HFFc6 (cell line): ENCODE measurements around the gene C12orf42. TPM values are rescaled to one million over a fixed set of nuclear protein-coding genes. Genes with fewer than 3 reads are reported as not detected.
A peak's percentile ranks its signal among the peaks of the same experiment; 100 is the strongest.

ENCODE experiments used
- DNase-seq: peaks from one replicate; pipeline ENCODE4 v3.0.0-alpha.2; 2018
- H3K27ac Mint-ChIP-seq: 2 replicates; pipeline ENCODE4 v1.8.0; 2020; ENCODE audit warnings: mild to moderate bottlenecking, mixed read lengths
- H3K27me3 Mint-ChIP-seq: 2 replicates; pipeline ENCODE4 v1.8.0; 2021; ENCODE audit warnings: mild to moderate bottlenecking, moderate library complexity, mixed read lengths; ENCODE audit not compliant: insufficient read depth
- H3K36me3 Mint-ChIP-seq: 2 replicates; pipeline ENCODE4 v1.8.0; 2021; ENCODE audit warnings: low read depth, mixed read lengths
- H3K4me1 Mint-ChIP-seq: 2 replicates; pipeline ENCODE4 v1.8.0; 2020; ENCODE audit warnings: low read depth, mixed read lengths
- H3K4me3 Mint-ChIP-seq: 2 replicates; pipeline ENCODE4 v1.8.0; 2020; ENCODE audit warnings: mild to moderate bottlenecking, moderate library complexity, mixed read lengths
- H3K9me3 Mint-ChIP-seq: 2 replicates; pipeline ENCODE4 v1.8.0; 2020; ENCODE audit warnings: mild to moderate bottlenecking, mixed read lengths
- CTCF ChIP-seq: fragments of 200-600 bp; sonication (generic); IDR thresholded peaks from 2 replicates; pipeline ENCODE4 v1.5.0; 2021; ENCODE audit warnings: antibody characterized with exemption, mild to moderate bottlenecking
- long read RNA-seq: library from polyadenylated mRNA; unstranded; transcript quantifications from one replicate; pipeline ENCODE4 v2.0.0, GENCODE V29; 2019
- total RNA-seq, 6 experiments: library from RNA; stranded (reverse); fragmentation: NEBNext Ultra II Directional; extraction: Animal tissue kit (Norgen Biotek cat#: 25700); gene quantifications; 2 replicates in 1 of 6; 3 replicates in 5 of 6; pipeline ENCODE4 v1.2.3, GENCODE V29; 2021

The C12orf42 gene
- not detected for total RNA-seq
- long read RNA-seq: 0 reads

DNA sequence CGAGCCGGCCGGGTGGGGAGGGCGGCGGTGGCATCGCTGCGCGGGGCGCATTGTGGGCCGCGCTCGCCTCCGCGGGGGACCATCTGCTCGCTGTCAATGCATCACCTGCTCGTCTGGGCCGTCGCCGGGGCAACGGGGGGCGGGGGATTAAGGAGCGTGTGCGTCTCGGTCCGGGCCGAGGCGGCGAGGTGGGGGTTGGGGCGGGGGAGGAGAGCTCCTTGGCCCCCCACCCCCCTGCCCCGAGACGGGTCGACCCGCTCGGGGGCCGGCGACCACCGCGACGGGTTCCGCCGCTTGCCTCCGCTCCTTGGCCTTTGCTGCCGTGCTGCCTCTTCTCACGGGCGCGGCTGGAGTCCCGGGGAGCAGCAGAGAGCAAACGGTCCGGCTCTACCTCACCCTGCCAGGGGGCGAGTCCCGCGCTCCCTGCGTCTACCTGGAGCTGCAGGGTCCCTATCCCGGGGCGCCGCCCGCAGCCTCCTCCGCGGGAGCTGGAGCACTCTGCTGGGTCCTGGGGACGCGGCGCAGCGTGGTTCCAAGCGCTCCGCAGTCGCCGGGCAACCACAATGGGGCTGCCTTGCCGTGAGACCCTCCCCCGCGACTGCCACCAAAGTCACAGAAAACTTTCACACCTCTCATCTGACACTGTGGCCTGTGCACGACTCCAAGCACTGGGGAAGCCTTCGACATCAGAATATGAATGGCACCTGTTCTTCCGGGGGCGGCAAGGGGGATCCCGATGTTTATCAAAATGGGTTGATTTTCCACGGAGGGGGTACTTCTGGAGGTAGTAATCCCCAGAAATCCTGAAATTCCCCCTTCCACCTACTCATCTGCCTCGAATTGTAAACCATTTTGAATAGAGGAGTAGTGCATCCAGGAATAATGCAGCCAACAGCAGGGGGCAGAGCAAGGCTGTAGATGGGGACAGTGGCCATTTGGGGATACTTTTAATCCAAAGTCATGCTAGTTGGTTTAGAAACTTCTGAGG, at the start of gene C12orf42:
Gene C12orf42 (minus strand): TSS at position 500 of the 988 bp plus-strand sequence. CDS start 17,542 bp downstream, outside the sequence.
- peak; percentile 74 for TF ChIP-seq CTCF
- Mint-ChIP-seq H3K27me3 (peaks cover 8% of the 10 kb centered on the region), H3K4me1 (no peaks in the 10 kb centered on the region), H3K9me3 (no peaks in the 10 kb centered on the region), H3K4me3 (no peak within 1 kb of the TSS), H3K36me3 (no peaks in the 10 kb centered on the region), H3K27ac (no peak within 1 kb of the TSS)
- DNase-seq: peak; percentile 25

DNA sequence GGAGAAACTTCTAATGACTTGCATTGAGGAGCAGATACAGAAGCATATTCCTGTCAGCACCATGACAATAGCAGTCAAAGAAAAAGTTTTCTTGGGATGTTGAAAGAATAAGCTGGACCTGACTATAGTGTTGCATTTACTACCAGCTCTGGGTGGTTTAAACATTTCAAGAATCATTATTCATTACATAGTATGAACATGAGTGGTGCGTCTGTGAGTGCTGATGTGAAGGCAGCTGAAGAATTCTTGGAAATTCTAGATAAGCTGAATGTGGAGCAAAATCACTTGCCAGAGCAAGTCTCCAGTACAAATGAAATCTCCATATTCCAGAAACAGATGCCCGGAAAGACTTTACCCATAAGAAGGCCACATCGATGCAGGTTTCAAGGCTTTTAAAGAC, 46.3 kb upstream of the C12orf42 start:
- TF ChIP-seq CTCF: no peak
- DNase-seq: no peak
- Mint-ChIP-seq H3K9me3 (no peaks in the 10 kb centered on the region), H3K36me3 (no peaks in the 10 kb centered on the region), H3K4me1 (no peaks in the 10 kb centered on the region; the same call in 1 of the 2 replicates), H3K4me3 (no peak overlapping the region), H3K27me3 (peaks cover 3% of the 10 kb centered on the region), H3K27ac (no peak overlapping the region)

GRCh38 chr12:103540319-103540718, 44.6 kb upstream of the C12orf42 start:
- no peak overlapping the region for H3K4me3 Mint-ChIP-seq
- no peaks in the 10 kb centered on the region for H3K9me3 Mint-ChIP-seq
- no peak for DNase-seq

DNA sequence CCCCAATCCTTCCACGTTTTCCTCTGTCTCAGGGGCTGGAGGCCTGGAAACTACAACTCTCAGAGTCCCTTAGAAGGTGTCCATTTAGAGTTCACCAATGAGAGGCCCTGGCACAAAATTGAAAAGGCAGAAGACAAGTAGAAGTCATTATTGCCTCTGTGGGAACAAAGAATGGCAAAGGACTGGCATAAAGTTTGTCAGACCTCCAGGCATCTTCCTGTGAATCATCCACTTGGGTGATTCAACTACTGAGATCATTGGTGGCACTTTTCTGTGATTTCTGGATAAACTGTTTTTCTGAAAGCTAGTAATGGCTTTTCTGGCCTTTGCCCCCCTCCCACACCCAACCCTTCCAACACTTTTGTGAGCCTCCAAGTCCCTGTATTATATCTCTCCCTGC, 42.6 kb upstream of the C12orf42 start:
- no peaks in the 10 kb centered on the region for H3K36me3 Mint-ChIP-seq
- DNase-seq: peak; percentile 13
- no peaks in the 10 kb centered on the region; the same call in 1 of the 2 replicates for H3K27me3 Mint-ChIP-seq
- H3K4me3 Mint-ChIP-seq: no peak overlapping the region
- H3K9me3 Mint-ChIP-seq: no peaks in the 10 kb centered on the region
- TF ChIP-seq CTCF: no peak
- H3K4me1 Mint-ChIP-seq: no peaks in the 10 kb centered on the region; the same call in 1 of the 2 replicates
- H3K27ac Mint-ChIP-seq: no peak overlapping the region

More at GRCh38 chr12:103540319-103540718, 44.6 kb upstream of the C12orf42 start:
- H3K27ac Mint-ChIP-seq: no peak overlapping the region
- no peaks in the 10 kb centered on the region; the same call in none of the 2 replicates for H3K27me3 Mint-ChIP-seq
- H3K36me3 Mint-ChIP-seq: no peaks in the 10 kb centered on the region
- no peaks in the 10 kb centered on the region; the same call in 1 of the 2 replicates for H3K4me1 Mint-ChIP-seq
- TF ChIP-seq CTCF: no peak

DNA sequence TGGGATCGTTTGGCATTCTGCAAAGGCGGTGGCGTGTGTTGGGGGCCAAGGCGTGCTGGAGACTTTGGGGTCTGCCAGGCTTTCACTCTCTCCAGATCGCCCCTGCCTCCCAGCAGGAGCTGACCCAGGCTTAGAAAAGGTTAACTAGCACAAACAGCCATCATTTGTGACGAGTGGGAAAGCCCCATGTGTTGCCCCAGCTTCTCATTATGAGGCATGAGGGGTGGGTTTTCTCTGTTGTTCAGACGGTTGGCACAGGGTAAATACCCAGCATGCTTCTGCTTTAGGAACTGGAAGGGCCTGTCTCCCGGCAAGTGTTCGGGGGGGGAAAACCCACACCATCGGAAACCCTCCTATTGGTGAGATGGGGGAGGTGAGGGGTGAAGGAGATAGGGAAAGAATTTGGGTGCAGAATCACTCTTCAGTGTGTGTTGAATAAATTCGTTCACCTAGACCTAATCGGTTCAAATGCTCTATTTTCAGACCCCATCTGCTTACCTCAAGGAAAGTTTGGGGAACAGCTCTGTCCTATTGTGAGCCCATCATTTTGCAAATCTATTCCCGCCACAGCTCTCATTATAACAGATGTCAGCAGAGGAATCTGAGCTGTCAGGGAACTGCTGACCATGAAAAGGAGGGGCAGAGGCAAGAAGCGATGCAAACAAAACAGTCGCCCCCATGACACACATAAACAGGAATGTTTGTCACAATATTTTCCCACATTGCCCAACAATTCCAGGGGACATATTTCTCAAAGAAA, 34.7 kb upstream of the C12orf42 start:
- no peaks in the 10 kb centered on the region for H3K27me3 Mint-ChIP-seq
- TF ChIP-seq CTCF: no peak
- no peak overlapping the region for H3K27ac Mint-ChIP-seq
- no peaks in the 10 kb centered on the region for H3K4me1 Mint-ChIP-seq
- H3K4me3 Mint-ChIP-seq: no peak overlapping the region
- DNase-seq: no peak
- H3K36me3 Mint-ChIP-seq: no peaks in the 10 kb centered on the region
- H3K9me3 Mint-ChIP-seq: no peaks in the 10 kb centered on the region
